HG03196 (cell line): ENCODE results near the gene OSGIN1.

Experiments
- ATAC-seq: cut with Tn5 transposase; IDR thresholded peaks from one replicate; pipeline ENCODE4 v1.9.1; 2021; ENCODE audit not compliant: unreplicated experiment

OSGIN1 gene

GRCh38 chr16:83956336-83957289, 3.6 kb downstream of the OSGIN1 start:
- no peak for ATAC-seq

GRCh38 chr16:83957296-83957855, 4.3 kb downstream of the OSGIN1 start:
- ATAC-seq: no peak

GRCh38 chr16:83958137-83958845, 5.3 kb downstream of the OSGIN1 start:
- ATAC-seq: no peak

- ATAC-seq: no peak
These were observed 6.0 kb downstream of the OSGIN1 start for GRCh38 chr16:83958846-83959565.

GRCh38 chr16:83959656-83960434, 6.8 kb downstream of the OSGIN1 start:
- no peak for ATAC-seq

GRCh38 chr16:83960521-83961249, 7.6 kb downstream of the OSGIN1 start:
- no peak for ATAC-seq

- ATAC-seq: no peak
These were observed 8.6 kb downstream of the OSGIN1 start for GRCh38 chr16:83961591-83961990.

- no peak for ATAC-seq
These were observed 10.5 kb downstream of the OSGIN1 start for GRCh38 chr16:83963277-83964119.

GRCh38 chr16:83964684-83965443, 11.8 kb downstream of the OSGIN1 start:
- ATAC-seq: no peak

- ATAC-seq: no peak
These were observed 12.6 kb downstream of the OSGIN1 start for GRCh38 chr16:83965444-83966152.

- ATAC-seq: no peak
These were observed 13.2 kb downstream of the OSGIN1 start for GRCh38 chr16:83966153-83966696.

- no peak for ATAC-seq
These were observed 14.1 kb downstream of the OSGIN1 start for GRCh38 chr16:83967091-83967490.

GRCh38 chr16:83967838-83968305, 14.8 kb downstream of the OSGIN1 start, which contains the start of gene NECAB2:
Gene NECAB2 (plus strand): TSS chr16:83968244. CDS start chr16:83968649, 405 bp downstream.
- ATAC-seq: no peak

GRCh38 chr16:83968306-83968851, 15.3 kb downstream of the OSGIN1 start:
- ATAC-seq: no peak

- no peak for ATAC-seq
These were observed 16.0 kb downstream of the OSGIN1 start for GRCh38 chr16:83968891-83969649.
